OCI-LY1 (cell line): ENCODE results near the gene FGF23.

ENCODE experiments used
- H2AFZ ChIP-seq: fragments of 200-600 bp; sonication (generic), shearing (Covaris generic); 2 replicates; pipeline ENCODE4 v1.6.0; 2014; ENCODE audit warnings: antibody characterized with exemption, mild to moderate bottlenecking, low read length
- H3F3A ChIP-seq: fragments of 200-600 bp; sonication (generic), shearing (Covaris generic); 2 replicates; pipeline ENCODE4 v1.6.0; 2014; ENCODE audit warnings: mild to moderate bottlenecking, antibody characterized with exemption, low read length, moderate library complexity; ENCODE audit not compliant: insufficient read depth
- H3K27ac ChIP-seq: fragments of 200-600 bp; sonication (generic); 2 replicates; pipeline ENCODE4 v1.5.1; 2014; ENCODE audit warnings: low read length, mixed run types, mild to moderate bottlenecking, low read depth; ENCODE audit not compliant: poor library complexity, severe bottlenecking
- H3K27me3 ChIP-seq: fragments of 200-600 bp; sonication (generic); 2 replicates; pipeline ENCODE4 v1.6.0; 2014; ENCODE audit warnings: antibody characterized with exemption, mild to moderate bottlenecking, low read length, moderate library complexity; ENCODE audit not compliant: insufficient read depth
- H3K36me3 ChIP-seq: fragments of 200-600 bp; sonication (generic); 2 replicates; pipeline ENCODE4 v1.6.1; 2014; ENCODE audit warnings: mild to moderate bottlenecking, antibody characterized with exemption, low read length, moderate library complexity, mixed read lengths; ENCODE audit not compliant: insufficient read depth
- H3K4me1 ChIP-seq: fragments of 200-600 bp; sonication (generic); 2 replicates; pipeline ENCODE4 v1.5.1; 2014; ENCODE audit warnings: mild to moderate bottlenecking, low read length, moderate library complexity; ENCODE audit not compliant: insufficient read depth, severe bottlenecking
- H3K4me2 ChIP-seq: fragments of 200-600 bp; sonication (generic), shearing (Covaris generic); 2 replicates; pipeline ENCODE4 v1.6.1; 2014; ENCODE audit warnings: low read length
- H3K4me3 ChIP-seq: fragments of 200-600 bp; sonication (generic); 2 replicates; pipeline ENCODE4 v1.5.1; 2014; ENCODE audit warnings: low read length, low read depth, mild to moderate bottlenecking, mixed read lengths; ENCODE audit not compliant: poor library complexity, severe bottlenecking
- H3K79me2 ChIP-seq: fragments of 200-600 bp; shearing (Covaris generic); 2 replicates; pipeline ENCODE4 v1.6.1; 2016; ENCODE audit warnings: mixed run types, low read length, mixed read lengths; ENCODE audit not compliant: insufficient read depth
- H3K9ac ChIP-seq: fragments of 200-600 bp; sonication (generic), shearing (Covaris generic); 2 replicates; pipeline ENCODE4 v1.6.1; 2014; ENCODE audit warnings: mild to moderate bottlenecking, low read length, mixed read lengths
- H3K9me2 ChIP-seq: fragments of 200-600 bp; sonication (generic), shearing (Covaris generic); 2 replicates; pipeline ENCODE4 v1.6.1; 2014; ENCODE audit warnings: low read depth, mild to moderate bottlenecking, low read length, mixed read lengths
- H3K9me3 ChIP-seq: fragments of 200-600 bp; shearing (Covaris generic); 2 replicates; pipeline ENCODE4 v1.6.1; 2014; ENCODE audit warnings: low read length, mixed read lengths
- H4K20me1 ChIP-seq: fragments of 200-600 bp; sonication (generic), shearing (Covaris generic); 2 replicates; pipeline ENCODE4 v1.6.0; 2016; ENCODE audit warnings: mild to moderate bottlenecking, low read length; ENCODE audit not compliant: insufficient read depth
- CTCF ChIP-seq: fragments of 200-600 bp; sonication (generic), shearing (Covaris generic); IDR thresholded peaks from 2 replicates; pipeline ENCODE4 v1.5.1; 2017; ENCODE audit warnings: mild to moderate bottlenecking, antibody characterized with exemption, low read length, moderate library complexity, mixed read lengths
- EZH2 ChIP-seq: fragments of 200-600 bp; sonication (generic), shearing (Covaris generic); IDR thresholded peaks from 2 replicates; pipeline ENCODE4 v1.8.0; 2017; ENCODE audit warnings: borderline replicate concordance, mixed run types, mild to moderate bottlenecking, antibody characterized with exemption, low read length, moderate library complexity, mixed read lengths

FGF23 gene

GRCh38 chr12:4395818-4396217, 16.3 kb upstream of the FGF23 start:
- H3K27me3 ChIP-seq = 0 out of 2 replicates have a peak, but pooled peaks cover 5% of the 10 kb centered on the region
- no peak overlapping the region for H2AFZ ChIP-seq
- no peak overlapping the region for H3K27ac ChIP-seq
- no peaks in the 10 kb centered on the region for H3K9me3 ChIP-seq
- H3F3A ChIP-seq = no peaks in the 10 kb centered on the region
- no peak overlapping the region for H3K4me3 ChIP-seq
- no peak for TF ChIP-seq CTCF
- TF ChIP-seq EZH2 = no peak
- H3K4me1 ChIP-seq = no peaks in the 10 kb centered on the region
- H3K9me2 ChIP-seq = no peaks in the 10 kb centered on the region
- no peaks in the 10 kb centered on the region for H3K79me2 ChIP-seq
- no peaks in the 10 kb centered on the region for H4K20me1 ChIP-seq
- no peaks in the 10 kb centered on the region for H3K36me3 ChIP-seq
- H3K4me2 ChIP-seq = no peak overlapping the region
- no peak overlapping the region for H3K9ac ChIP-seq

GRCh38 chr12:4393211-4393610, 13.7 kb upstream of the FGF23 start:
- Histone ChIP-seq H4K20me1 (no peaks in the 10 kb centered on the region), H3K9me3 (no peaks in the 10 kb centered on the region), H3K9me2 (no peaks in the 10 kb centered on the region), H3K4me3 (no peak overlapping the region), H3K9ac (no peak overlapping the region), H2AFZ (no peak overlapping the region), H3F3A (no peaks in the 10 kb centered on the region), H3K27ac (no peak overlapping the region), H3K79me2 (no peaks in the 10 kb centered on the region), H3K4me2 (no peak overlapping the region), H3K27me3 (0 out of 2 replicates have a peak, but pooled peaks cover 5% of the 10 kb centered on the region), H3K4me1 (no peaks in the 10 kb centered on the region), H3K36me3 (no peaks in the 10 kb centered on the region)
- no peak for TF ChIP-seq EZH2
- TF ChIP-seq CTCF = no peak

- no peaks in the 10 kb centered on the region for H4K20me1 ChIP-seq
- H3K27ac ChIP-seq = no peak overlapping the region
- H2AFZ ChIP-seq = no peak overlapping the region
- no peaks in the 10 kb centered on the region for H3K9me2 ChIP-seq
- no peak overlapping the region for H3K9ac ChIP-seq
- H3K36me3 ChIP-seq = no peaks in the 10 kb centered on the region
- TF ChIP-seq EZH2 = no peak
- no peak for TF ChIP-seq CTCF
- no peak overlapping the region for H3K4me2 ChIP-seq
- no peaks in the 10 kb centered on the region for H3K9me3 ChIP-seq
- H3K4me1 ChIP-seq = no peaks in the 10 kb centered on the region
- no peaks in the 10 kb centered on the region for H3K79me2 ChIP-seq
- H3F3A ChIP-seq = no peaks in the 10 kb centered on the region
- H3K27me3 ChIP-seq = 0 out of 2 replicates have a peak, but pooled peaks cover 5% of the 10 kb centered on the region
- no peak overlapping the region for H3K4me3 ChIP-seq
These were observed 12.8 kb upstream of the FGF23 start for GRCh38 chr12:4392223-4392742.
